NCI-H82 treated with DMSO at 0.1 percent for 48 hours (cell line): ENCODE results near the gene GRIA1.
"Not testable (repeated sequence)": the region's sequence is repeated elsewhere in the genome, so short reads cannot be mapped to it uniquely, and the experiment has no call there.

Source experiments
- DNase-seq: peaks from one replicate; lab custom pipeline; 2025; ENCODE audit not compliant: unreplicated experiment; lab: John Stamatoyannopoulos, UW

GRIA1 gene

GRCh38 chr5:153816870-153817269 is 326.4 kb downstream of the GRIA1 start:
- DNase-seq, result no peak

GRCh38 chr5:153818626-153819025 is 328.2 kb downstream of the GRIA1 start:
- DNase-seq, result no peak

- DNase-seq, result no peak
Observed at GRCh38 chr5:153823036-153823435, 332.6 kb downstream of the GRIA1 start.

GRCh38 chr5:153824909-153825308 is 334.4 kb downstream of the GRIA1 start:
- no peak for DNase-seq

- no peak for DNase-seq
Observed at GRCh38 chr5:153827397-153827796, 336.9 kb downstream of the GRIA1 start.

GRCh38 chr5:153829510-153830065 is 339.1 kb downstream of the GRIA1 start:
- no peak for DNase-seq

GRCh38 chr5:153831973-153832372 is 341.5 kb downstream of the GRIA1 start:
- peak; percentile 21 for DNase-seq

- DNase-seq, result peak; percentile 89
Observed at GRCh38 chr5:153835891-153836515, 345.5 kb downstream of the GRIA1 start.

- DNase-seq, result not testable (repeated sequence)
Observed at GRCh38 chr5:153849303-153850113, 359.0 kb downstream of the GRIA1 start.

- DNase-seq, result peak; percentile 25
Observed at GRCh38 chr5:153860195-153860886, 369.9 kb downstream of the GRIA1 start.

- DNase-seq, result not testable (repeated sequence)
Observed at GRCh38 chr5:153862906-153863305, 372.4 kb downstream of the GRIA1 start.
